HG02970 (cell line): ENCODE measurements around the gene XRCC6.
"Not testable (repeated sequence)": the region's sequence is repeated elsewhere in the genome, so short reads cannot be mapped to it uniquely, and the experiment has no call there.

Experiments
- ATAC-seq: cut with Tn5 transposase; IDR thresholded peaks from one replicate; pipeline ENCODE4 v1.9.1; 2021; ENCODE audit warnings: mild to moderate bottlenecking, moderate library complexity, moderate number of reproducible peaks; ENCODE audit not compliant: unreplicated experiment, low FRiP score

XRCC6 gene

GRCh38 chr22:41648432-41648831 is 27.3 kb downstream of the XRCC6 start:
- no peak for ATAC-seq

GRCh38 chr22:41650229-41650628 is 29.1 kb downstream of the XRCC6 start:
- ATAC-seq, result no peak

GRCh38 chr22:41650821-41651220 is 29.7 kb downstream of the XRCC6 start:
- ATAC-seq, result no peak

GRCh38 chr22:41654322-41654721 is 33.2 kb downstream of the XRCC6 start:
- no peak for ATAC-seq

GRCh38 chr22:41656556-41656955 is 35.5 kb downstream of the XRCC6 start:
- no peak for ATAC-seq

- no peak for ATAC-seq
Measured at GRCh38 chr22:41657709-41658108, 36.6 kb downstream of the XRCC6 start.

- ATAC-seq, result no peak
Measured at GRCh38 chr22:41658869-41659268, 37.8 kb downstream of the XRCC6 start.

GRCh38 chr22:41659941-41660340 is 38.8 kb downstream of the XRCC6 start:
- ATAC-seq, result no peak

- no peak for ATAC-seq
Measured at GRCh38 chr22:41660416-41660815, 39.3 kb downstream of the XRCC6 start.

- ATAC-seq, result no peak
Measured at GRCh38 chr22:41661088-41661487, 40.0 kb downstream of the XRCC6 start.

GRCh38 chr22:41661713-41662112 is 40.6 kb downstream of the XRCC6 start:
- ATAC-seq, result no peak

- ATAC-seq, result not testable (repeated sequence)
Measured at GRCh38 chr22:41663594-41663993, 42.5 kb downstream of the XRCC6 start.

GRCh38 chr22:41664490-41664889 is 43.4 kb downstream of the XRCC6 start:
- ATAC-seq, result no peak

- no peak for ATAC-seq
Measured at GRCh38 chr22:41664951-41665350, 43.9 kb downstream of the XRCC6 start.

- ATAC-seq, result no peak
Measured at GRCh38 chr22:41668971-41669911, 48.1 kb downstream of the XRCC6 start.

- ATAC-seq, result not testable (repeated sequence)
Measured at GRCh38 chr22:41672096-41672495, 51.0 kb downstream of the XRCC6 start.

- ATAC-seq, result no peak
Measured at GRCh38 chr22:41672780-41673509, 51.9 kb downstream of the XRCC6 start.

- no peak for ATAC-seq
Measured at GRCh38 chr22:41674846-41675340, 53.8 kb downstream of the XRCC6 start.

GRCh38 chr22:41676134-41676533 is 55.0 kb downstream of the XRCC6 start:
- ATAC-seq, result no peak

- ATAC-seq, result no peak
Measured at GRCh38 chr22:41681616-41682015, 60.5 kb downstream of the XRCC6 start.

GRCh38 chr22:41682033-41682807 is 61.1 kb downstream of the XRCC6 start:
- ATAC-seq, result no peak
